CD4-positive, alpha-beta memory T cell (primary cell): Measurements from ENCODE around the gene GSTA3. TPM values are rescaled to one million over a fixed set of nuclear protein-coding genes. Genes with fewer than 3 reads are reported as not detected.
A peak's percentile ranks its signal among the peaks of the same experiment; 100 is the strongest.

Experiments used
- CTCF ChIA-PET: fragments of 350-600 bp; sonication (Branson Sonifier 250); formaldehyde crosslinking; loops from one replicate; lab custom pipeline; 2021; ENCODE audit warnings: inconsistent platforms; ENCODE audit not compliant: partially characterized antibody; lab: Charles Lee
- POLR2A ChIA-PET: fragments of 350-600 bp; sonication (Branson Sonifier 250); formaldehyde crosslinking; loops from one replicate; lab custom pipeline; 2021; ENCODE audit not compliant: partially characterized antibody; lab: Charles Lee
- DNase-seq, 5 donors: peaks; one replicate each; pipeline versions ENCODE4 v3.0.0 to v3.0.0-alpha.2; 2020 to 2022; ENCODE audit warnings: mixed read lengths in 1 of 5
- H3K27ac ChIP-seq: one replicate; pipeline ENCODE4 v1.7.0; 2013; ENCODE audit warnings: low read depth, low read length
- H3K27me3 ChIP-seq: 2 replicates; pipeline ENCODE4 v1.7.0; 2013; ENCODE audit warnings: mild to moderate bottlenecking, low read length, moderate library complexity; ENCODE audit not compliant: insufficient read depth
- H3K36me3 ChIP-seq: 2 replicates; pipeline ENCODE4 v1.7.0; 2013; ENCODE audit warnings: mild to moderate bottlenecking, low read length, moderate library complexity; ENCODE audit not compliant: insufficient read depth
- H3K4me1 ChIP-seq: 2 replicates; pipeline ENCODE4 v1.7.0; 2013; ENCODE audit warnings: mild to moderate bottlenecking, low read length, moderate library complexity; ENCODE audit not compliant: insufficient read depth
- H3K4me3 ChIP-seq, 2 donors: one replicate each; pipeline ENCODE4 v1.7.0; 2013; ENCODE audit warnings: low read length in 2 of 2, mild to moderate bottlenecking in 1 of 2
- H3K9me3 ChIP-seq, 2 donors: one replicate each; pipeline ENCODE4 v1.7.0; 2013; ENCODE audit warnings: low read length in 2 of 2, control low read depth in 1 of 2; ENCODE audit not compliant: control insufficient read depth in 1 of 2
- H3K27ac Mint-ChIP-seq, 7 donors: one replicate each; pipeline ENCODE4 v1.8.0; 2020 to 2021; ENCODE audit warnings: mixed read lengths in 7 of 7, mild to moderate bottlenecking in 6 of 7, inconsistent platforms in 3 of 7, moderate library complexity in 3 of 7
- H3K27me3 Mint-ChIP-seq, 2 donors: one replicate each; pipeline ENCODE4 v1.8.0; 2020 to 2021; ENCODE audit warnings: mixed read lengths in 2 of 2
- H3K36me3 Mint-ChIP-seq, 2 donors: one replicate each; pipeline ENCODE4 v1.8.0; 2020 to 2021; ENCODE audit warnings: mixed read lengths in 2 of 2, inconsistent platforms in 1 of 2, mild to moderate bottlenecking in 1 of 2
- H3K4me1 Mint-ChIP-seq, 4 donors: one replicate each; pipeline ENCODE4 v1.8.0; 2020 to 2021; ENCODE audit warnings: mixed read lengths in 4 of 4, mild to moderate bottlenecking in 1 of 4
- H3K4me3 Mint-ChIP-seq, 8 donors: one replicate each; pipeline ENCODE4 v1.8.0; 2020 to 2021; ENCODE audit warnings: mixed read lengths in 8 of 8, mild to moderate bottlenecking in 7 of 8, moderate library complexity in 6 of 8, inconsistent platforms in 3 of 8
- H3K9me3 Mint-ChIP-seq, 8 donors: one replicate each; pipeline ENCODE4 v1.8.0; 2020 to 2021; ENCODE audit warnings: mixed read lengths in 8 of 8, mild to moderate bottlenecking in 5 of 8, inconsistent platforms in 3 of 8, moderate library complexity in 1 of 8
- intact Hi-C: fragments of 100-400 bp; cut with micrococcal nuclease; formaldehyde crosslinking; loops from one replicate; pipeline ENCODE4 v1.15.1; 2023
- polyA plus RNA-seq, 2 donors: library from polyadenylated mRNA; unstranded; fragments of 300-500 nt; fragmentation: Illumina TruSeq; gene quantifications; one replicate each; pipeline ENCODE4 v1.2.3, GENCODE V29; 2021
- total RNA-seq, 2 experiments: library from RNA; stranded (reverse); gene quantifications; one replicate each; pipeline ENCODE4 v1.2.3, GENCODE V29; 2021

GSTA3 gene
- total and polyA plus RNA-seq, 4 experiments from 2014 or later = not detected

- no peak overlapping the region for H3K4me3 Mint-ChIP-seq
Observed at GRCh38 chr6:52893803-52894202, 15.7 kb downstream of the GSTA3 start.

GRCh38 chr6:52893221-52893620 is 16.3 kb downstream of the GSTA3 start:
- no peaks in the 10 kb centered on the region for H3K4me1 Mint-ChIP-seq
- H3K27ac Mint-ChIP-seq = peak overlapping the region in 1 of 7 donors; percentile 45
- no peak overlapping the region for H3K4me3 Mint-ChIP-seq
- H3K4me3 ChIP-seq = no peak overlapping the region
- POLR2A ChIA-PET = no interaction called here
- DNase-seq = no peak
- H3K9me3 Mint-ChIP-seq = peaks cover 0 to 4% (median 0%) of the 10 kb centered on the region in 8 donors
- intact Hi-C loops = no loop called here
- no peaks in the 10 kb centered on the region for H3K4me1 ChIP-seq
- no peaks in the 10 kb centered on the region for H3K36me3 ChIP-seq
- CTCF ChIA-PET = no interaction called here
- no peaks in the 10 kb centered on the region for H3K27me3 ChIP-seq
- H3K27me3 Mint-ChIP-seq = peaks cover 4 to 6% of the 10 kb centered on the region in 2 donors
- no peaks in the 10 kb centered on the region for H3K9me3 ChIP-seq
- H3K36me3 Mint-ChIP-seq = no peaks in the 10 kb centered on the region
- H3K27ac ChIP-seq = no peak overlapping the region

More at GRCh38 chr6:52893803-52894202, 15.7 kb downstream of the GSTA3 start:
- no peaks in the 10 kb centered on the region for H3K9me3 ChIP-seq
- no peak overlapping the region for H3K27ac ChIP-seq
- H3K27me3 ChIP-seq = no peaks in the 10 kb centered on the region
- no peaks in the 10 kb centered on the region for H3K36me3 ChIP-seq
- Mint-ChIP-seq H3K27me3 (peaks cover 3 to 8% of the 10 kb centered on the region in 2 donors), H3K9me3 (peaks cover 0 to 4% (median 0%) of the 10 kb centered on the region in 8 donors), H3K27ac (no peak overlapping the region), H3K4me1 (no peaks in the 10 kb centered on the region), H3K36me3 (no peaks in the 10 kb centered on the region)
- CTCF ChIA-PET = no interaction called here
- POLR2A ChIA-PET = no interaction called here
- no peaks in the 10 kb centered on the region for H3K4me1 ChIP-seq
- no peak for DNase-seq
- H3K4me3 ChIP-seq = no peak overlapping the region
- intact Hi-C loops = no loop called here

GRCh38 chr6:52890018-52890417 is 19.5 kb downstream of the GSTA3 start:
- ChIA-PET CTCF (no interaction called here), POLR2A (no interaction called here)
- H3K9me3 ChIP-seq = no peaks in the 10 kb centered on the region
- no peaks in the 10 kb centered on the region for H3K9me3 Mint-ChIP-seq
- H3K4me1 ChIP-seq = no peaks in the 10 kb centered on the region
- no peaks in the 10 kb centered on the region for H3K4me1 Mint-ChIP-seq
- H3K36me3 Mint-ChIP-seq = no peaks in the 10 kb centered on the region
- no peak overlapping the region for H3K27ac ChIP-seq
- H3K36me3 ChIP-seq = no peaks in the 10 kb centered on the region
- H3K27me3 Mint-ChIP-seq = peaks cover 4 to 5% of the 10 kb centered on the region in 2 donors
- intact Hi-C loops = no loop called here
- no peak for DNase-seq
- H3K4me3 Mint-ChIP-seq = no peak overlapping the region
- no peak overlapping the region for H3K4me3 ChIP-seq
- no peak overlapping the region for H3K27ac Mint-ChIP-seq
- H3K27me3 ChIP-seq = no peaks in the 10 kb centered on the region

- Histone ChIP-seq H3K27me3 (no peaks in the 10 kb centered on the region), H3K4me1 (no peaks in the 10 kb centered on the region), H3K4me3 (no peak overlapping the region), H3K9me3 (no peaks in the 10 kb centered on the region), H3K36me3 (no peaks in the 10 kb centered on the region), H3K27ac (no peak overlapping the region)
- intact Hi-C loops = no loop called here
- no peaks in the 10 kb centered on the region for H3K36me3 Mint-ChIP-seq
- H3K4me1 Mint-ChIP-seq = no peaks in the 10 kb centered on the region
- ChIA-PET POLR2A (no interaction called here), CTCF (no interaction called here)
- peaks cover 4 to 5% of the 10 kb centered on the region in 2 donors for H3K27me3 Mint-ChIP-seq
- H3K9me3 Mint-ChIP-seq = no peaks in the 10 kb centered on the region
- no peak overlapping the region for H3K4me3 Mint-ChIP-seq
- no peak overlapping the region for H3K27ac Mint-ChIP-seq
- DNase-seq = no peak
Observed at GRCh38 chr6:52887910-52888524, 21.5 kb downstream of the GSTA3 start.

- Histone ChIP-seq H3K27ac (no peak overlapping the region), H3K4me1 (no peaks in the 10 kb centered on the region), H3K27me3 (no peaks in the 10 kb centered on the region), H3K9me3 (no peaks in the 10 kb centered on the region), H3K4me3 (peak overlapping the region; percentile 37 to 53), H3K36me3 (no peaks in the 10 kb centered on the region)
- intact Hi-C loops = loop anchor here (1.0 to 5.0 kb wide), 3 partner anchors 103 to 600 kb away; partner anchors contain the start of gene GSTA4
- Mint-ChIP-seq H3K9me3 (no peaks in the 10 kb centered on the region), H3K4me1 (peaks cover 0 to 6% (median 5%) of the 10 kb centered on the region in 4 donors), H3K4me3 (peak overlapping the region; percentile 82 to 94 (median 86)), H3K27ac (peak overlapping the region in 4 of 7 donors; percentile 48 to 88 (median 61)), H3K36me3 (no peaks in the 10 kb centered on the region), H3K27me3 (no peaks in the 10 kb centered on the region)
- POLR2A ChIA-PET = no interaction called here
- CTCF ChIA-PET = interaction anchor here (0.7 to 1.8 kb wide), 4 partner anchors 10 to 183 kb away, joined by 3 to 6 read pairs (median 4); partner anchors contain the start of gene FBXO9
- DNase-seq = peak; percentile 64 to 70 (median 66)
Observed at GRCh38 chr6:52881996-52882841, 27.3 kb downstream of the GSTA3 start.

- no peak for DNase-seq
- intact Hi-C loops = loop anchor here (5.0 kb wide), 1 partner anchor 601 kb away; no protein-coding TSS in a partner anchor
- H3K9me3 Mint-ChIP-seq = no peaks in the 10 kb centered on the region
- Histone ChIP-seq H3K4me1 (no peaks in the 10 kb centered on the region), H3K36me3 (no peaks in the 10 kb centered on the region), H3K4me3 (no peak overlapping the region), H3K9me3 (no peaks in the 10 kb centered on the region), H3K27me3 (no peaks in the 10 kb centered on the region), H3K27ac (no peak overlapping the region)
- no peaks in the 10 kb centered on the region for H3K27me3 Mint-ChIP-seq
- CTCF ChIA-PET = interaction anchor here (1.0 kb wide), 1 partner anchor 118 kb away, joined by 3 read pairs; no protein-coding TSS in a partner anchor
- no peak overlapping the region for H3K27ac Mint-ChIP-seq
- POLR2A ChIA-PET = no interaction called here
- peaks cover 0 to 6% (median 5%) of the 10 kb centered on the region in 4 donors for H3K4me1 Mint-ChIP-seq
- peak overlapping the region in 7 of 8 donors; percentile 46 to 90 (median 84) for H3K4me3 Mint-ChIP-seq
- H3K36me3 Mint-ChIP-seq = no peaks in the 10 kb centered on the region
Observed at GRCh38 chr6:52881662-52881995, 27.9 kb downstream of the GSTA3 start.

- Histone ChIP-seq H3K4me3 (no peak overlapping the region), H3K27me3 (no peaks in the 10 kb centered on the region), H3K36me3 (no peaks in the 10 kb centered on the region), H3K4me1 (no peaks in the 10 kb centered on the region), H3K9me3 (no peaks in the 10 kb centered on the region), H3K27ac (no peak overlapping the region)
- Mint-ChIP-seq H3K4me1 (peaks cover 2 to 6% (median 5%) of the 10 kb centered on the region in 4 donors), H3K27ac (no peak overlapping the region), H3K4me3 (no peak overlapping the region), H3K27me3 (peaks cover 0 to 6% of the 10 kb centered on the region in 2 donors), H3K36me3 (no peaks in the 10 kb centered on the region), H3K9me3 (no peaks in the 10 kb centered on the region)
- ChIA-PET POLR2A (no interaction called here), CTCF (no interaction called here)
- intact Hi-C loops = no loop called here
- DNase-seq = no peak
Observed at GRCh38 chr6:52877786-52878185, 31.7 kb downstream of the GSTA3 start.
